ENCODE results near the gene AMER3.
"Not testable (repeated sequence)": the region's sequence is repeated elsewhere in the genome, so short reads cannot be mapped to it uniquely, and the experiment has no call there.

The AMER3 gene

GRCh38 chr2:130755256-130756052 is at the start of gene AMER3:
AMER3 (plus strand) TSS chr2:130755540; CDS start chr2:130762073, 6,533 bp downstream.
- no peak for DNase-seq (ENCODE audit: low spot score)

- DNase-seq (ENCODE audit: low spot score), result not testable (repeated sequence)
Measured at GRCh38 chr2:130714795-130715194, 40.5 kb upstream of the AMER3 start.

GRCh38 chr2:130720036-130720435 is 35.3 kb upstream of the AMER3 start:
- DNase-seq (ENCODE audit: low spot score), result no peak

- DNase-seq (ENCODE audit: low spot score), result no peak
Measured at GRCh38 chr2:130720528-130720927, 34.8 kb upstream of the AMER3 start.

- DNase-seq (ENCODE audit: low spot score), result no peak
Measured at GRCh38 chr2:130724455-130724854, 30.9 kb upstream of the AMER3 start.

- no peak for DNase-seq (ENCODE audit: low spot score)
Measured at GRCh38 chr2:130726614-130727180, 28.6 kb upstream of the AMER3 start.

- peak; percentile 93 for DNase-seq (ENCODE audit: low spot score)
Measured at GRCh38 chr2:130727286-130727924, 27.9 kb upstream of the AMER3 start.

GRCh38 chr2:130728007-130728454 is 27.3 kb upstream of the AMER3 start:
- peak; percentile 39 for DNase-seq (ENCODE audit: low spot score)

GRCh38 chr2:130728549-130729316 is 26.6 kb upstream of the AMER3 start, which contains the start of gene GPR148:
GPR148 (plus strand) TSS chr2:130729070; CDS start chr2:130729152, 82 bp downstream.
- DNase-seq (ENCODE audit: low spot score), result no peak

- no peak for DNase-seq (ENCODE audit: low spot score)
Measured at GRCh38 chr2:130729322-130730299, 25.7 kb upstream of the AMER3 start.

GRCh38 chr2:130732257-130732656 is 23.1 kb upstream of the AMER3 start:
- not testable (repeated sequence) for DNase-seq (ENCODE audit: low spot score)

GRCh38 chr2:130735200-130735599 is 20.1 kb upstream of the AMER3 start:
- no peak for DNase-seq (ENCODE audit: low spot score)

- no peak for DNase-seq (ENCODE audit: low spot score)
Measured at GRCh38 chr2:130736487-130736886, 18.9 kb upstream of the AMER3 start.

GRCh38 chr2:130737592-130737991 is 17.7 kb upstream of the AMER3 start:
- DNase-seq (ENCODE audit: low spot score), result no peak

- no peak for DNase-seq (ENCODE audit: low spot score)
Measured at GRCh38 chr2:130740671-130741070, 14.7 kb upstream of the AMER3 start.

GRCh38 chr2:130743278-130743677 is 12.1 kb upstream of the AMER3 start:
- DNase-seq (ENCODE audit: low spot score), result no peak

GRCh38 chr2:130744287-130745117 is 10.8 kb upstream of the AMER3 start:
- DNase-seq (ENCODE audit: low spot score), result no peak

- DNase-seq (ENCODE audit: low spot score), result no peak
Measured at GRCh38 chr2:130749078-130749477, 6.3 kb upstream of the AMER3 start.

GRCh38 chr2:130749641-130750040 is 5.7 kb upstream of the AMER3 start:
- no peak for DNase-seq (ENCODE audit: low spot score)

GRCh38 chr2:130754811-130755210 is 529 bp upstream of the AMER3 start:
- DNase-seq (ENCODE audit: low spot score), result no peak

Data from activated CD4-positive, alpha-beta T cell treated with anti-CD3 and anti-CD28 coated beads, Interleukin-2, Interleukin-4, amounts not matched to agents 100 ng/mL and 50 ng/mL, durations not matched to agents 16 hours and 8 hours (primary cell).